Stimulated activated naive B cell treated with anti-CD40 and anti-IgM and Interleukin-4, amounts not matched to agents 10 μg/mL and 1 μg/mL and 100 μg/mL, for 72 hours (primary cell): ENCODE results near the gene PPP2R2B.

Experiments
- ATAC-seq, 2 donors: fragments of 150-1000 bp; cut with Tn5 transposase; replicated peaks; 2 replicates each; pipeline ENCODE4 v1.10.0; 2021; ENCODE audit warnings: moderate library complexity in 1 of 2
- DNase-seq: peaks from one replicate; pipeline ENCODE4 v3.0.0; 2021
- H3K27ac Mint-ChIP-seq: one replicate; pipeline ENCODE4 v1.8.0; 2022; ENCODE audit warnings: mild to moderate bottlenecking, mixed read lengths
- H3K27me3 Mint-ChIP-seq, 2 donors: one replicate each; pipeline ENCODE4 v1.8.0; 2022; ENCODE audit warnings: mixed read lengths in 2 of 2
- H3K36me3 Mint-ChIP-seq, 2 donors: one replicate each; pipeline ENCODE4 v1.8.0; 2022; ENCODE audit warnings: mixed read lengths in 2 of 2, mild to moderate bottlenecking in 1 of 2
- H3K4me1 Mint-ChIP-seq, 2 donors: one replicate each; pipeline ENCODE4 v1.8.0; 2022; ENCODE audit warnings: mixed read lengths in 2 of 2, mild to moderate bottlenecking in 1 of 2
- H3K4me3 Mint-ChIP-seq, 2 donors: one replicate each; pipeline ENCODE4 v1.8.0; 2022; ENCODE audit warnings: mild to moderate bottlenecking in 2 of 2, mixed read lengths in 2 of 2, moderate library complexity in 1 of 2
- H3K9me3 Mint-ChIP-seq, 2 donors: one replicate each; pipeline ENCODE4 v1.8.0; 2022; ENCODE audit warnings: mixed read lengths in 2 of 2, mild to moderate bottlenecking in 1 of 2

The PPP2R2B gene

GRCh38 chr5:146828385-146828784 is 50.2 kb downstream of the PPP2R2B start:
- H3K9me3 Mint-ChIP-seq = peaks cover 0 to 1% of the 10 kb centered on the region in 2 donors
- H3K36me3 Mint-ChIP-seq = no peaks in the 10 kb centered on the region
- no peak overlapping the region for H3K27ac Mint-ChIP-seq
- H3K4me3 Mint-ChIP-seq = no peak overlapping the region
- ATAC-seq (no peak), DNase-seq (no peak)
- H3K27me3 Mint-ChIP-seq = no peaks in the 10 kb centered on the region
- H3K4me1 Mint-ChIP-seq = no peaks in the 10 kb centered on the region

- no peak for ATAC-seq
- H3K9me3 Mint-ChIP-seq = peaks cover 0 to 1% of the 10 kb centered on the region in 2 donors
- no peak overlapping the region for H3K4me3 Mint-ChIP-seq
- no peaks in the 10 kb centered on the region for H3K36me3 Mint-ChIP-seq
- no peaks in the 10 kb centered on the region for H3K4me1 Mint-ChIP-seq
- DNase-seq = no peak
- no peak overlapping the region for H3K27ac Mint-ChIP-seq
- H3K27me3 Mint-ChIP-seq = no peaks in the 10 kb centered on the region
Observed at GRCh38 chr5:146827901-146828300, 50.7 kb downstream of the PPP2R2B start.

- Mint-ChIP-seq H3K4me3 (no peak overlapping the region), H3K36me3 (no peaks in the 10 kb centered on the region), H3K27ac (no peak overlapping the region), H3K4me1 (no peaks in the 10 kb centered on the region), H3K27me3 (no peaks in the 10 kb centered on the region), H3K9me3 (peaks cover 0 to 1% of the 10 kb centered on the region in 2 donors)
- DNase-seq = no peak
- ATAC-seq = no peak
Observed at GRCh38 chr5:146825033-146825432, 53.5 kb downstream of the PPP2R2B start.

GRCh38 chr5:146821732-146822131 is 56.8 kb downstream of the PPP2R2B start:
- H3K4me1 Mint-ChIP-seq = no peaks in the 10 kb centered on the region
- ATAC-seq (no peak), DNase-seq (no peak)
- no peaks in the 10 kb centered on the region for H3K36me3 Mint-ChIP-seq
- H3K9me3 Mint-ChIP-seq = peaks cover 1 to 3% of the 10 kb centered on the region in 2 donors
- no peaks in the 10 kb centered on the region for H3K27me3 Mint-ChIP-seq
- no peak overlapping the region for H3K27ac Mint-ChIP-seq
- H3K4me3 Mint-ChIP-seq = no peak overlapping the region

- DNase-seq (no peak), ATAC-seq (no peak)
- Mint-ChIP-seq H3K36me3 (no peaks in the 10 kb centered on the region), H3K9me3 (peaks cover 1 to 3% of the 10 kb centered on the region in 2 donors), H3K27me3 (no peaks in the 10 kb centered on the region), H3K4me3 (no peak overlapping the region), H3K27ac (no peak overlapping the region), H3K4me1 (no peaks in the 10 kb centered on the region)
Observed at GRCh38 chr5:146820987-146821386, 57.6 kb downstream of the PPP2R2B start.

- no peaks in the 10 kb centered on the region for H3K27me3 Mint-ChIP-seq
- peaks cover 0 to 3% of the 10 kb centered on the region in 2 donors for H3K9me3 Mint-ChIP-seq
Observed at GRCh38 chr5:146818822-146819221, 59.7 kb downstream of the PPP2R2B start.

GRCh38 chr5:146817973-146818372 is 60.6 kb downstream of the PPP2R2B start:
- DNase-seq (no peak), ATAC-seq (no peak)
- H3K27me3 Mint-ChIP-seq = no peaks in the 10 kb centered on the region
- peaks cover 0 to 3% of the 10 kb centered on the region in 2 donors for H3K4me1 Mint-ChIP-seq
- no peak overlapping the region for H3K27ac Mint-ChIP-seq
- peaks cover 0 to 3% of the 10 kb centered on the region in 2 donors for H3K9me3 Mint-ChIP-seq
- no peaks in the 10 kb centered on the region for H3K36me3 Mint-ChIP-seq
- no peak overlapping the region for H3K4me3 Mint-ChIP-seq

More at GRCh38 chr5:146818822-146819221, 59.7 kb downstream of the PPP2R2B start:
- Mint-ChIP-seq H3K36me3 (no peaks in the 10 kb centered on the region), H3K4me1 (peaks cover 0 to under 1% of the 10 kb centered on the region in 2 donors), H3K27ac (no peak overlapping the region), H3K4me3 (no peak overlapping the region)
- ATAC-seq = no peak
- DNase-seq = no peak

- H3K36me3 Mint-ChIP-seq = no peaks in the 10 kb centered on the region
- DNase-seq (no peak), ATAC-seq (no peak)
- peaks cover 0 to 3% of the 10 kb centered on the region in 2 donors for H3K9me3 Mint-ChIP-seq
- H3K27me3 Mint-ChIP-seq = no peaks in the 10 kb centered on the region
- H3K27ac Mint-ChIP-seq = no peak overlapping the region
- H3K4me1 Mint-ChIP-seq = peaks cover 0 to 3% of the 10 kb centered on the region in 2 donors
- no peak overlapping the region for H3K4me3 Mint-ChIP-seq
Observed at GRCh38 chr5:146816775-146817387, 61.7 kb downstream of the PPP2R2B start.

GRCh38 chr5:146815411-146815810 is 63.1 kb downstream of the PPP2R2B start:
- ATAC-seq = no peak
- H3K9me3 Mint-ChIP-seq = peaks cover 0 to 3% of the 10 kb centered on the region in 2 donors
- no peaks in the 10 kb centered on the region for H3K27me3 Mint-ChIP-seq
- peaks cover 0 to 3% of the 10 kb centered on the region in 2 donors for H3K4me1 Mint-ChIP-seq
- no peak overlapping the region for H3K27ac Mint-ChIP-seq
- no peaks in the 10 kb centered on the region for H3K36me3 Mint-ChIP-seq
- no peak for DNase-seq
- H3K4me3 Mint-ChIP-seq = no peak overlapping the region

- Mint-ChIP-seq H3K4me1 (peaks cover 0 to 3% of the 10 kb centered on the region in 2 donors), H3K4me3 (peak overlapping the region; percentile 59 to 66), H3K9me3 (peaks cover 0 to 3% of the 10 kb centered on the region in 2 donors), H3K27ac (no peak overlapping the region), H3K27me3 (no peaks in the 10 kb centered on the region), H3K36me3 (no peaks in the 10 kb centered on the region)
- peak; percentile 60 to 78 for ATAC-seq
- no peak for DNase-seq
Observed at GRCh38 chr5:146813346-146814157, 65.0 kb downstream of the PPP2R2B start.

- no peak for DNase-seq
- no peak for ATAC-seq
- no peaks in the 10 kb centered on the region for H3K4me1 Mint-ChIP-seq
Observed at GRCh38 chr5:146805081-146805480, 73.5 kb downstream of the PPP2R2B start.

GRCh38 chr5:146802945-146803522 is 75.5 kb downstream of the PPP2R2B start:
- H3K4me1 Mint-ChIP-seq = no peaks in the 10 kb centered on the region
- no peaks in the 10 kb centered on the region for H3K27me3 Mint-ChIP-seq
- no peak overlapping the region for H3K27ac Mint-ChIP-seq
- no peaks in the 10 kb centered on the region for H3K9me3 Mint-ChIP-seq
- DNase-seq (no peak), ATAC-seq (no peak)
- H3K4me3 Mint-ChIP-seq = no peak overlapping the region
- no peaks in the 10 kb centered on the region for H3K36me3 Mint-ChIP-seq

More at GRCh38 chr5:146805081-146805480, 73.5 kb downstream of the PPP2R2B start:
- no peaks in the 10 kb centered on the region for H3K9me3 Mint-ChIP-seq
- no peaks in the 10 kb centered on the region for H3K27me3 Mint-ChIP-seq
- no peak overlapping the region for H3K27ac Mint-ChIP-seq
- H3K36me3 Mint-ChIP-seq = no peaks in the 10 kb centered on the region
- no peak overlapping the region for H3K4me3 Mint-ChIP-seq

GRCh38 chr5:146799671-146800070 is 78.9 kb downstream of the PPP2R2B start:
- Mint-ChIP-seq H3K9me3 (no peaks in the 10 kb centered on the region), H3K27ac (no peak overlapping the region), H3K27me3 (no peaks in the 10 kb centered on the region), H3K4me1 (no peaks in the 10 kb centered on the region), H3K4me3 (no peak overlapping the region), H3K36me3 (no peaks in the 10 kb centered on the region)
- DNase-seq = no peak
- ATAC-seq = no peak

GRCh38 chr5:146799231-146799630 is 79.3 kb downstream of the PPP2R2B start:
- DNase-seq (no peak), ATAC-seq (no peak)
- no peaks in the 10 kb centered on the region for H3K9me3 Mint-ChIP-seq
- H3K36me3 Mint-ChIP-seq = no peaks in the 10 kb centered on the region
- H3K4me1 Mint-ChIP-seq = no peaks in the 10 kb centered on the region
- no peaks in the 10 kb centered on the region for H3K27me3 Mint-ChIP-seq
- no peak overlapping the region for H3K27ac Mint-ChIP-seq
- no peak overlapping the region for H3K4me3 Mint-ChIP-seq

- DNase-seq (no peak), ATAC-seq (no peak)
- no peaks in the 10 kb centered on the region for H3K27me3 Mint-ChIP-seq
- no peaks in the 10 kb centered on the region for H3K36me3 Mint-ChIP-seq
- H3K27ac Mint-ChIP-seq = no peak overlapping the region
- H3K4me1 Mint-ChIP-seq = no peaks in the 10 kb centered on the region
- no peaks in the 10 kb centered on the region for H3K9me3 Mint-ChIP-seq
- H3K4me3 Mint-ChIP-seq = no peak overlapping the region
Observed at GRCh38 chr5:146797658-146798057, 80.9 kb downstream of the PPP2R2B start.
